HEK293T (cell line): Measurements from ENCODE around the gene OPHN1.

ENCODE experiments used
- ARNT ChIP-seq: fragments of 450-650 bp; IDR thresholded peaks from 2 replicates; pipeline ENCODE4 v1.6.1; 2017; ENCODE audit warnings: mild to moderate bottlenecking
- BHLHE40 ChIP-seq: fragments of 450-650 bp; IDR thresholded peaks from 2 replicates; pipeline ENCODE4 v1.6.1; 2016; ENCODE audit warnings: mild to moderate bottlenecking, moderate library complexity, borderline replicate concordance
- CTBP1 ChIP-seq: fragments of 450-650 bp; IDR thresholded peaks from 2 replicates; pipeline ENCODE4 v1.6.1; 2016; ENCODE audit warnings: borderline replicate concordance
- ELF4 ChIP-seq: fragments of 450-650 bp; IDR thresholded peaks from 2 replicates; pipeline ENCODE4 v1.6.1; 2017; ENCODE audit warnings: antibody characterized with exemption
- FOXA1 ChIP-seq: fragments of 450-650 bp; IDR thresholded peaks from 2 replicates; pipeline ENCODE4 v1.6.1; 2016; ENCODE audit warnings: mild to moderate bottlenecking
- FOXK2 ChIP-seq: fragments of 450-650 bp; IDR thresholded peaks from 2 replicates; pipeline ENCODE4 v1.6.1; 2016; ENCODE audit warnings: mild to moderate bottlenecking
- FOXM1 ChIP-seq: fragments of 450-650 bp; IDR thresholded peaks from 2 replicates; pipeline ENCODE4 v1.6.1; 2017; ENCODE audit warnings: mild to moderate bottlenecking, borderline replicate concordance
- HDGF ChIP-seq: fragments of 450-650 bp; IDR thresholded peaks from 2 replicates; pipeline ENCODE4 v1.6.1; 2017; ENCODE audit warnings: antibody characterized with exemption, borderline replicate concordance
- L3MBTL2 ChIP-seq: fragments of 450-650 bp; conservative IDR thresholded peaks from 2 replicates; pipeline ENCODE4 v1.6.1; 2016; ENCODE audit warnings: mild to moderate bottlenecking
- NFRKB ChIP-seq: fragments of 450-650 bp; IDR thresholded peaks from 2 replicates; pipeline ENCODE4 v1.6.1; 2016; ENCODE audit warnings: mild to moderate bottlenecking, moderate library complexity
- SP1 ChIP-seq: fragments of 450-650 bp; IDR thresholded peaks from 2 replicates; pipeline ENCODE4 v1.6.1; 2017
- SUZ12 ChIP-seq: fragments of 450-650 bp; IDR thresholded peaks from 2 replicates; pipeline ENCODE4 v1.6.1; 2016; ENCODE audit warnings: mild to moderate bottlenecking
- TARDBP ChIP-seq: fragments of 450-650 bp; IDR thresholded peaks from 2 replicates; pipeline ENCODE4 v1.6.1; 2016

DNA sequence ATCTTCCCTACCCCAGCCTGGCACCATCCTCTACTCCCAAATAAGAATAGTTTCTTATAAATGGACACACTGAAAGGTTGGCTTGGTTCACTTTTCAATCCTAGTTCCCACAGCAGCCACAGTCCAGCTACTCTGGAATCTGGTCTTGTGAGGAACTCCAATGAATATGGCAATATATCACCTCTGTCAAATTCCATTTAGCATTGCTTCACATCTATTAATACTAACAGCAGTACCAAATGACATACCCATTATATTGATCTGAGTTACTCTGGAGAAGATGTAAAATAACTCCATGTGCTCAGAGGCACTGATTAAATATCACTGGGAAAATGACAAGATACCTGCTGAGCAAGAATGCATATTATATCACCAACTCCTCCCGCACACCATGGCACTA, 8.6 kb downstream of the OPHN1 start:
- no peak for TF ChIP-seq FOXK2
- no peak for TF ChIP-seq BHLHE40
- TF ChIP-seq ELF4: no peak
- no peak for TF ChIP-seq TARDBP
- TF ChIP-seq HDGF: no peak
- TF ChIP-seq L3MBTL2: no peak
- TF ChIP-seq SUZ12: no peak
- TF ChIP-seq FOXM1: no peak
- TF ChIP-seq ARNT: no peak
- no peak for TF ChIP-seq SP1
- TF ChIP-seq NFRKB: no peak
- no peak for TF ChIP-seq FOXA1
- no peak for TF ChIP-seq CTBP1
